ENCODE data around the gene TMCO4. TPM values are rescaled to one million over a fixed set of nuclear protein-coding genes. Genes with fewer than 3 reads are reported as not detected.
A peak's percentile ranks its signal among the peaks of the same experiment; 100 is the strongest.

The TMCO4 gene
- total and polyA plus RNA-seq, 11 donors, result 6.3 to 14.3 (median 7.6) TPM

DNA sequence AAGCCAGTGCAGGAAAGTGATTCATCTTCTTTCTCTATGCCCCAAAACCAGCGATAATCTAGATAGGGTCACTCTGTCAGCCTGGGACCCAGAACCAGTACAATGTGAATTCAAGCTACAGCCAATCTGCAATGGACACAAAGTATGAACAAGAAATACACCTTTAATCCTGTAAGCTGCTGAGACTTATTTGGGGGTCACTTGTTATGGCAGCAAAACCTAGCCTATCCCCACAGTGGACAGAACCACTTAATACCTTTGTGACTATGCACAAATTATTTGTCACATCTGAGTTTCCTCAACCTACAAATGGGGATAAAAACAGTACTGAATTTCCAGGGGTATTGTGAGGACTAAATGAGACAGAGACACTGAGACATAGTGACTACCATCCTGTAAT, 50.0 kb downstream of the TMCO4 start:
- WGBS, 4 donors, result 93 to 100% (median 100%) methylated on average over 1 of the region's 1 CpG
- no peaks in the 10 kb centered on the region for H3K27me3 ChIP-seq
- no peak overlapping the region for H3K27ac ChIP-seq
- H3K9me3 ChIP-seq, result no peaks in the 10 kb centered on the region
- TF ChIP-seq POLR2A (IDR thresholded peaks at IDR 0.05) (no peak), CTCF (IDR thresholded peaks at IDR 0.05) (no peak)
- DNase-seq (no peak), ATAC-seq (no peak)
- intact Hi-C loops (cut with DNase I), result loop anchor here in 1 of 10 donors (10.0 kb wide), 1 partner anchor 55 kb away; no protein-coding TSS in a partner anchor
- no peaks in the 10 kb centered on the region for H3K4me1 ChIP-seq
- H3K4me3 ChIP-seq, result no peak overlapping the region
- peaks cover 0 to 50% (median 30%) of the 10 kb centered on the region in 9 donors for H3K36me3 ChIP-seq

GRCh38 chr1:19747761-19748160, 52.0 kb downstream of the TMCO4 start:
- Histone ChIP-seq H3K9me3 (no peaks in the 10 kb centered on the region), H3K36me3 (peaks cover 0 to 43% (median 17%) of the 10 kb centered on the region in 9 donors), H3K4me1 (no peaks in the 10 kb centered on the region), H3K27me3 (no peaks in the 10 kb centered on the region), H3K4me3 (no peak overlapping the region), H3K27ac (no peak overlapping the region)
- 80 to 90% (median 85%) methylated on average over 1 of the region's 1 CpG for WGBS, 4 donors
- TF ChIP-seq POLR2A (IDR thresholded peaks at IDR 0.05) (no peak), CTCF (IDR thresholded peaks at IDR 0.05) (no peak)
- ATAC-seq (no peak), DNase-seq (no peak)
- intact Hi-C loops (cut with DNase I), result no loop called here

- ATAC-seq (no peak), DNase-seq (no peak)
- H3K4me1 ChIP-seq, result no peaks in the 10 kb centered on the region
- no peaks in the 10 kb centered on the region for H3K27me3 ChIP-seq
- no peak overlapping the region for H3K4me3 ChIP-seq
- WGBS, 4 donors, result 95 to 100% (median 98%) methylated on average over 1 of the region's 1 CpG
- H3K9me3 ChIP-seq, result no peaks in the 10 kb centered on the region
- H3K27ac ChIP-seq, result no peak overlapping the region
- peaks cover 0 to 45% (median 17%) of the 10 kb centered on the region in 9 donors for H3K36me3 ChIP-seq
- intact Hi-C loops (cut with DNase I), result no loop called here
- no peak for TF ChIP-seq POLR2A (IDR thresholded peaks at IDR 0.05)
- no peak for TF ChIP-seq CTCF (IDR thresholded peaks at IDR 0.05)
Measured at GRCh38 chr1:19744886-19745285, 54.8 kb downstream of the TMCO4 start.

GRCh38 chr1:19744335-19744743, 55.4 kb downstream of the TMCO4 start:
- H3K27ac ChIP-seq, result no peak overlapping the region
- peak in 1 of 4 donors; percentile 52 for ATAC-seq
- H3K36me3 ChIP-seq, result peaks cover 0 to 40% (median 17%) of the 10 kb centered on the region in 9 donors

More at GRCh38 chr1:19744335-19744743, 55.4 kb downstream of the TMCO4 start:
- 64 to 82% (median 71%) methylated on average over 4 of the region's 4 CpGs for WGBS, 4 donors
- peaks cover 0 to 1% (median 0%) of the 10 kb centered on the region in 12 donors for H3K9me3 ChIP-seq
- no peaks in the 10 kb centered on the region for H3K4me1 ChIP-seq
- H3K27me3 ChIP-seq, result no peaks in the 10 kb centered on the region
- no peak for TF ChIP-seq CTCF (IDR thresholded peaks at IDR 0.05)
- no peak for TF ChIP-seq POLR2A (IDR thresholded peaks at IDR 0.05)
- intact Hi-C loops (cut with DNase I), result no loop called here
- no peak for DNase-seq
- H3K4me3 ChIP-seq, result no peak overlapping the region
